MM.1S (cell line): ENCODE measurements around the gene CEP164.

Source experiments
- DNase-seq: peaks from one replicate; pipeline ENCODE4 v3.0.0-alpha.2; 2015
- H2AFZ ChIP-seq: fragments of 300-600 bp; sonication (generic); 2 replicates; pipeline ENCODE4 v1.6.0; 2016; ENCODE audit warnings: antibody characterized with exemption, low read length
- H3F3A ChIP-seq: fragments of 300-600 bp; sonication (generic); 2 replicates; pipeline ENCODE4 v1.6.1; 2016; ENCODE audit warnings: mild to moderate bottlenecking, antibody characterized with exemption, low read length, moderate library complexity, mixed read lengths; ENCODE audit not compliant: insufficient read depth
- H3K27ac ChIP-seq: fragments of 300-600 bp; sonication (generic); 2 replicates; pipeline ENCODE4 v1.5.1; 2016; ENCODE audit warnings: mild to moderate bottlenecking, low read length
- H3K27me3 ChIP-seq: fragments of 300-600 bp; sonication (generic); replicated peaks from 2 replicates; pipeline ENCODE4 v1.6.0; 2016; ENCODE audit warnings: low read length; ENCODE audit not compliant: insufficient read depth
- H3K36me3 ChIP-seq: fragments of 300-600 bp; sonication (generic); replicated peaks from 2 replicates; pipeline ENCODE4 v1.6.1; 2016; ENCODE audit warnings: mild to moderate bottlenecking, low read length, mixed read lengths; ENCODE audit not compliant: insufficient read depth
- H3K4me1 ChIP-seq: fragments of 300-600 bp; sonication (generic); 2 replicates; pipeline ENCODE4 v1.6.1; 2016; ENCODE audit warnings: low read length, mixed read lengths
- H3K4me2 ChIP-seq: fragments of 300-600 bp; sonication (generic); 2 replicates; pipeline ENCODE4 v1.6.0; 2016; ENCODE audit warnings: low read depth, low read length
- H3K4me3 ChIP-seq: fragments of 300-600 bp; sonication (generic); 2 replicates; pipeline ENCODE4 v1.5.1; 2016; ENCODE audit warnings: low read length, mixed read lengths
- H3K79me2 ChIP-seq: fragments of 300-600 bp; sonication (generic); 2 replicates; pipeline ENCODE4 v1.6.1; 2016; ENCODE audit warnings: mixed run types, low read length, mixed read lengths
- H3K9ac ChIP-seq: fragments of 300-600 bp; sonication (generic); 2 replicates; pipeline ENCODE4 v1.6.1; 2016; ENCODE audit warnings: low read length, mixed read lengths
- H3K9me2 ChIP-seq: fragments of 300-600 bp; sonication (generic); replicated peaks from 2 replicates; pipeline ENCODE4 v1.6.1; 2016; ENCODE audit warnings: mild to moderate bottlenecking, low read length, mixed read lengths; ENCODE audit not compliant: insufficient read depth
- H3K9me3 ChIP-seq: fragments of 300-600 bp; sonication (generic); replicated peaks from 2 replicates; pipeline ENCODE4 v1.6.1; 2016; ENCODE audit warnings: mild to moderate bottlenecking, low read length, mixed read lengths; ENCODE audit not compliant: insufficient read depth
- H4K20me1 ChIP-seq: fragments of 300-600 bp; sonication (generic); 2 replicates; pipeline ENCODE4 v1.6.1; 2016; ENCODE audit warnings: mild to moderate bottlenecking, low read length, moderate library complexity, mixed read lengths; ENCODE audit not compliant: insufficient read depth
- CTCF ChIP-seq: fragments of 300-600 bp; sonication (generic); IDR thresholded peaks from 2 replicates; pipeline ENCODE4 v1.5.1; 2016; ENCODE audit warnings: antibody characterized with exemption, low read length, mixed read lengths
- EZH2 ChIP-seq: fragments of 300-600 bp; sonication (generic); optimal IDR thresholded peaks from 2 replicates; pipeline ENCODE3; 2017; ENCODE audit warnings: low read depth, mild to moderate bottlenecking, antibody characterized with exemption, low read length, mixed read lengths
- EZH2phosphoT487 ChIP-seq: fragments of 300-600 bp; sonication (generic); IDR thresholded peaks from 2 replicates; pipeline ENCODE4 v1.6.1; 2018; ENCODE audit warnings: antibody characterized with exemption, low read length

Gene CEP164

DNA sequence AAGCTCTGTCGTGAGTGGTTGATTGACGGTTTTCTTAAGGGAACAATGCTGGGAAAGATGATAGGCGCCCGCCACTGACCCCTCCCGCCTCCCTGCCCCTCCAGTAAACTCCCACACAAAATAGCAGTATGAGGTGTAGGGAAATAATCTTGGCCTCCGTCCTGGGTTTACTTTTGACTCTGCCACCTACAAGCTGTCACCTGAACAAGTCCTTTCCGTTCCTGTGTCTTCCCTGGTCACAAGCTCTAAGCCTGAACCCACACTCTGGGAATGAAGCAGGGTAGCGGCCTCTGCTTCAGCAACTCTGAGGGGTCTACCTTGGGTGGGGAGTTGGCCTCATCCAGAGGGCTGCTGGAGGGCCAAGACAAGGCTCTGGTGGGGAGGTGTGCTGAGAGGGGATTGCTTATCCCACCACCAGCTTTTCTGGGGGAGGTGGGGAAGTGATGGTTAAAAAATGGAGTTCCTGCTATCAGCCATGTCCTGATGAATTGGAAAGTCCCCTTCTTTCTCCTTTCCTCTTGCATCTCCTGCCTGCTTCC is 87.8 kb downstream of the CEP164 start:
- H3K4me2 ChIP-seq = no peak overlapping the region
- H3K9me3 ChIP-seq = no peaks in the 10 kb centered on the region
- H3K4me1 ChIP-seq = no peaks in the 10 kb centered on the region
- no peaks in the 10 kb centered on the region for H3K9me2 ChIP-seq
- no peaks in the 10 kb centered on the region for H3K79me2 ChIP-seq
- no peak for DNase-seq
- no peak overlapping the region for H3K27ac ChIP-seq
- no peak for TF ChIP-seq EZH2phosphoT487
- no peak for TF ChIP-seq EZH2
- TF ChIP-seq CTCF = no peak
- no peaks in the 10 kb centered on the region for H3K36me3 ChIP-seq
- H3F3A ChIP-seq = no peaks in the 10 kb centered on the region
- 0 out of 2 replicates have a peak, but pooled peaks cover 6% of the 10 kb centered on the region for H3K27me3 ChIP-seq
- H4K20me1 ChIP-seq = no peaks in the 10 kb centered on the region
- H3K4me3 ChIP-seq = no peak overlapping the region
- H2AFZ ChIP-seq = no peak overlapping the region
- no peak overlapping the region for H3K9ac ChIP-seq

DNA sequence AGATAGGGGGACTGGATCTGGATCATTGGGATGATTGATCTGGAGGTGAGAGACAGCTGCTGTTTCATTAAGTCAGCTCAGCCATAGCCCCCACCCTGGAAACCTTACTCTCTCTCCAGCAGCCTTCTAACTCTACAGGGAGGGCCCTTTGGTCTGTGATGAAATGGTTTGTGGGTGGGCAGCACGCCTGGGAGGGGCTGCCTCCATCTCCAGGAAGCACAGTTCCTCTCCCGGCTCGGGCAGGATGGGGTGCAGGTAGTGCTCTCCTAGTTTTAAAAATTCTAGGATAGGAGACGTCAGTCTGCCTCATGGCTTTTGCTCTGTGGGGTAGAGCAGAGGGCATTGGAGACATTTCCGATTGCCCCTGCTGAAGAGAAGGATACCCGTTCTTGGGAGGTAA is 89.7 kb downstream of the CEP164 start:
- Histone ChIP-seq H4K20me1 (no peaks in the 10 kb centered on the region), H3K27ac (no peak overlapping the region), H3K36me3 (no peaks in the 10 kb centered on the region), H3K4me2 (no peak overlapping the region), H3K9me3 (no peaks in the 10 kb centered on the region), H3K27me3 (peaks cover 17% of the 10 kb centered on the region; the same call in 1 of the 2 replicates), H3K4me1 (no peaks in the 10 kb centered on the region), H3F3A (no peaks in the 10 kb centered on the region), H3K9me2 (no peaks in the 10 kb centered on the region), H3K4me3 (no peak overlapping the region), H2AFZ (no peak overlapping the region), H3K79me2 (no peaks in the 10 kb centered on the region), H3K9ac (no peak overlapping the region)
- no peak for DNase-seq
- TF ChIP-seq EZH2phosphoT487 (no peak), CTCF (no peak), EZH2 (no peak)

DNA sequence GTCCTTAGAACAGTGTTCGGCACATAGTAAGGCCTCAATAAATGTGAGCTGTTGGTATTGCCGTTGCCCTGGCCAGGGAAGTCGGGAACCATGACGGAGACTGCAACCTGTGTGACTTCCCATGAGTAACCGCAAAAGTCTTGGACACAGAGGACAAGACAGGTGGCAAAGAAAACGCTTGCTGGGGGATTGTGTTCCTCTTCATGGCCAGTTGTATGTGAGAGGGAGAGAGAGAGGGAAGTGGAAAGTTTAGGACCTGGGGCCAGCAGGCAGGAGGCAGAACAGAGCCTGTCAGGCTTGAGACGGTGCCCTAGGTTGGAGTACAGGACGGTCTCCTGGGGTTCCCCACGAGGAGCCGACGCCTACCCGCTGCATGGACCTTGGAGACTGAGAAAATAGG is 90.2 kb downstream of the CEP164 start:
- H3K79me2 ChIP-seq = no peaks in the 10 kb centered on the region

More for the DNA sequence above, 90.2 kb downstream of the CEP164 start:
- H3K4me3 ChIP-seq = no peak overlapping the region
- no peaks in the 10 kb centered on the region for H4K20me1 ChIP-seq
- no peak overlapping the region for H3K27ac ChIP-seq
- H2AFZ ChIP-seq = no peak overlapping the region
- no peaks in the 10 kb centered on the region for H3K9me3 ChIP-seq
- no peak overlapping the region for H3K9ac ChIP-seq
- H3K27me3 ChIP-seq = peaks cover 17% of the 10 kb centered on the region; the same call in 1 of the 2 replicates
- no peak overlapping the region for H3K4me2 ChIP-seq
- H3K4me1 ChIP-seq = no peaks in the 10 kb centered on the region
- TF ChIP-seq EZH2phosphoT487 (no peak), EZH2 (no peak), CTCF (no peak)
- no peak for DNase-seq
- H3K36me3 ChIP-seq = no peaks in the 10 kb centered on the region
- H3K9me2 ChIP-seq = no peaks in the 10 kb centered on the region
- no peaks in the 10 kb centered on the region for H3F3A ChIP-seq
